Suprapubic skin (tissue), 3 donors: ENCODE data around the gene CTU1.

Experiments used
- CTCF ChIP-seq, 2 donors: fragments of 200-600 bp in 1 of 2; fragments of 450-650 bp in 1 of 2; sonication (generic) in 1 of 2; IDR thresholded peaks; one replicate each; pipeline ENCODE4 v1.5.1; 2016 to 2019; ENCODE audit warnings: antibody characterized with exemption in 2 of 2, mild to moderate bottlenecking in 1 of 2, moderate library complexity in 1 of 2
- POLR2A ChIP-seq, 2 donors: fragments of 450-650 bp; IDR thresholded peaks; one replicate each; pipeline ENCODE4 v1.6.1; 2017; ENCODE audit warnings: antibody characterized with exemption in 2 of 2, mild to moderate bottlenecking in 2 of 2, moderate library complexity in 2 of 2

- TF ChIP-seq CTCF (IDR thresholded peaks at IDR 0.05) = no peak
- TF ChIP-seq POLR2A (IDR thresholded peaks at IDR 0.05) = no peak
These were observed 25.6 kb downstream of the CTU1 start, which contains the start of gene KLK14 for GRCh38 chr19:51082611-51083010.
